ENCODE measurements around the gene CAPS.

Gene CAPS

GRCh38 chr19:5880604-5881078, 33.4 kb upstream of the CAPS start:
- TF ChIP-seq CSDC2 (CRISPR knock-in tag; IDR thresholded peaks at IDR 0.05) (no peak), PPARA (CRISPR knock-in tag; IDR thresholded peaks at IDR 0.05; ENCODE audit: borderline replicate concordance) (no peak), RARB (CRISPR knock-in tag; IDR thresholded peaks at IDR 0.05) (no peak), ZC3H10 (CRISPR knock-in tag; IDR thresholded peaks at IDR 0.05) (no peak), ISL1 (CRISPR knock-in tag; IDR thresholded peaks at IDR 0.05) (no peak), ESRRG (CRISPR knock-in tag; IDR thresholded peaks at IDR 0.05) (no peak), ARNTL (CRISPR knock-in tag; IDR thresholded peaks at IDR 0.05; ENCODE audit: borderline replicate concordance, low read depth) (no peak), POU6F1 (CRISPR knock-in tag; IDR thresholded peaks at IDR 0.05; ENCODE audit: borderline replicate concordance, low read depth) (no peak), TOX (CRISPR knock-in tag; IDR thresholded peaks at IDR 0.05; ENCODE audit: borderline replicate concordance) (no peak), ZNF565 (CRISPR knock-in tag; conservative IDR thresholded peaks at IDR 0.05; ENCODE audit: low read depth) (no peak), PATZ1 (CRISPR knock-in tag; IDR thresholded peaks at IDR 0.05; ENCODE audit: borderline replicate concordance) (no peak), ZFP30 (CRISPR knock-in tag; IDR thresholded peaks at IDR 0.05) (no peak), GLIS3 (CRISPR knock-in tag; IDR thresholded peaks at IDR 0.05) (no peak)
- TF ChIP-seq, protein P1, sequence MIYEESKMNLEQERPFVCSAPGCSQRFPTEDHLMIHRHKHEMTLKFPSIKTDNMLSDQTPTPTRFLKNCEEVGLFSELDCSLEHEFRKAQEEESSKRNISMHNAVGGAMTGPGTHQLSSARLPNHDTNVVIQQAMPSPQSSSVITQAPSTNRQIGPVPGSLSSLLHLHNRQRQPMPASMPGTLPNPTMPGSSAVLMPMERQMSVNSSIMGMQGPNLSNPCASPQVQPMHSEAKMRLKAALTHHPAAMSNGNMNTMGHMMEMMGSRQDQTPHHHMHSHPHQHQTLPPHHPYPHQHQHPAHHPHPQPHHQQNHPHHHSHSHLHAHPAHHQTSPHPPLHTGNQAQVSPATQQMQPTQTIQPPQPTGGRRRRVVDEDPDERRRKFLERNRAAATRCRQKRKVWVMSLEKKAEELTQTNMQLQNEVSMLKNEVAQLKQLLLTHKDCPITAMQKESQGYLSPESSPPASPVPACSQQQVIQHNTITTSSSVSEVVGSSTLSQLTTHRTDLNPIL (CRISPR knock-in tag; IDR thresholded peaks at IDR 0.05; ENCODE audit: low read depth) = no peak
- TF ChIP-seq, protein P2, sequence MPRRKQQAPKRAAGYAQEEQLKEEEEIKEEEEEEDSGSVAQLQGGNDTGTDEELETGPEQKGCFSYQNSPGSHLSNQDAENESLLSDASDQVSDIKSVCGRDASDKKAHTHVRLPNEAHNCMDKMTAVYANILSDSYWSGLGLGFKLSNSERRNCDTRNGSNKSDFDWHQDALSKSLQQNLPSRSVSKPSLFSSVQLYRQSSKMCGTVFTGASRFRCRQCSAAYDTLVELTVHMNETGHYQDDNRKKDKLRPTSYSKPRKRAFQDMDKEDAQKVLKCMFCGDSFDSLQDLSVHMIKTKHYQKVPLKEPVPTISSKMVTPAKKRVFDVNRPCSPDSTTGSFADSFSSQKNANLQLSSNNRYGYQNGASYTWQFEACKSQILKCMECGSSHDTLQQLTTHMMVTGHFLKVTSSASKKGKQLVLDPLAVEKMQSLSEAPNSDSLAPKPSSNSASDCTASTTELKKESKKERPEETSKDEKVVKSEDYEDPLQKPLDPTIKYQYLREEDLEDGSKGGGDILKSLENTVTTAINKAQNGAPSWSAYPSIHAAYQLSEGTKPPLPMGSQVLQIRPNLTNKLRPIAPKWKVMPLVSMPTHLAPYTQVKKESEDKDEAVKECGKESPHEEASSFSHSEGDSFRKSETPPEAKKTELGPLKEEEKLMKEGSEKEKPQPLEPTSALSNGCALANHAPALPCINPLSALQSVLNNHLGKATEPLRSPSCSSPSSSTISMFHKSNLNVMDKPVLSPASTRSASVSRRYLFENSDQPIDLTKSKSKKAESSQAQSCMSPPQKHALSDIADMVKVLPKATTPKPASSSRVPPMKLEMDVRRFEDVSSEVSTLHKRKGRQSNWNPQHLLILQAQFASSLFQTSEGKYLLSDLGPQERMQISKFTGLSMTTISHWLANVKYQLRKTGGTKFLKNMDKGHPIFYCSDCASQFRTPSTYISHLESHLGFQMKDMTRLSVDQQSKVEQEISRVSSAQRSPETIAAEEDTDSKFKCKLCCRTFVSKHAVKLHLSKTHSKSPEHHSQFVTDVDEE (CRISPR knock-in tag; IDR thresholded peaks at IDR 0.05) = no peak
- TF ChIP-seq, protein P3, sequence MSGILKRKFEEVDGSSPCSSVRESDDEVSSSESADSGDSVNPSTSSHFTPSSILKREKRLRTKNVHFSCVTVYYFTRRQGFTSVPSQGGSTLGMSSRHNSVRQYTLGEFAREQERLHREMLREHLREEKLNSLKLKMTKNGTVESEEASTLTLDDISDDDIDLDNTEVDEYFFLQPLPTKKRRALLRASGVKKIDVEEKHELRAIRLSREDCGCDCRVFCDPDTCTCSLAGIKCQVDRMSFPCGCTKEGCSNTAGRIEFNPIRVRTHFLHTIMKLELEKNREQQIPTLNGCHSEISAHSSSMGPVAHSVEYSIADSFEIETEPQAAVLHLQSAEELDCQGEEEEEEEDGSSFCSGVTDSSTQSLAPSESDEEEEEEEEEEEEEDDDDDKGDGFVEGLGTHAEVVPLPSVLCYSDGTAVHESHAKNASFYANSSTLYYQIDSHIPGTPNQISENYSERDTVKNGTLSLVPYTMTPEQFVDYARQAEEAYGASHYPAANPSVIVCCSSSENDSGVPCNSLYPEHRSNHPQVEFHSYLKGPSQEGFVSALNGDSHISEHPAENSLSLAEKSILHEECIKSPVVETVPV (CRISPR knock-in tag; IDR thresholded peaks at IDR 0.05) = no peak

DNA sequence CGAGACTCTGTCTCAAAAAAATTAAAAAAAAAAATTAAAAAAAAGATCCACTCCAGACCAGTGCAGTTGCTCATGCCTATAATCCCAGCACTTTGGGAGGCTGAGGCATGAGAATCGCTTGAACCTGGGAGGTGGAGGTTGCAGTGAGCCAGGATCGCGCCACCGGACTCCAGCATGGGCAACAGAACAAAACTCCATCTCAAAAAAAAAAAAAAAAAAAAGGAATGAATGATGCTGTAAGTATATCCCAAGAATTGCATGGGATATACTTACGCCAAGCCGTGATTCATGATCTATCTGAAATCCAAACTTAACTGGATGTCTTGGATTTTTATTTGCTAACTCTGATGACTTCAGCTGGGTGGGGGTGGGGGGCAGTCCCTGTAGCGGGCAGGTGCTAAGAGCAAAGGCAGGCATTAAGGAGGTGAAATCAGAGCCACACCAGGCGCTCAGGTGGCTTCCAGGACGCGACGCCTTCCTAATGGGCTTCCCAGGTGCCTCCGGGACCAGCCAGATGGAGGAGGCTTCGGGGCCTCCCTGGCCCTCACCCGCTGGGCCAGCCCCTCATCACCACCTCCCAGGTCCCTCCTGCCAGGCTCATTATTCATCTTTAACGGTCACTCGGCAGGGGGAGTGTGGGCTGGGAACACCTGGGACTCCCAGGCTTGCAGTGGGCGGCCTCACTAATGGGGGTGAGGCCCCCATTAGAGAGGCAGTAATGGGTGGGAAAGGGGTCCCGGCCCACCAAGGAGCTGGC, 32.3 kb upstream of the CAPS start:
- no peak for TF ChIP-seq POU6F1 (CRISPR knock-in tag; IDR thresholded peaks at IDR 0.05; ENCODE audit: borderline replicate concordance, low read depth)
- TF ChIP-seq ZNF70 (CRISPR knock-in tag; IDR thresholded peaks at IDR 0.05) = peak; percentile 83
- ATAC-seq = no peak

More at GRCh38 chr19:5880604-5881078, 33.4 kb upstream of the CAPS start:
- ATAC-seq = no peak; the same call in 2 of the 3 replicates

- TF ChIP-seq OSR1 (CRISPR knock-in tag; IDR thresholded peaks at IDR 0.05) (no peak), GLIS3 (CRISPR knock-in tag; IDR thresholded peaks at IDR 0.05) (no peak)
- TF ChIP-seq, protein P3 (CRISPR knock-in tag; IDR thresholded peaks at IDR 0.05) = no peak
- TF ChIP-seq, protein P2 (CRISPR knock-in tag; IDR thresholded peaks at IDR 0.05) = no peak
- no peak for ATAC-seq
Observed at GRCh38 chr19:5882421-5882968, 31.6 kb upstream of the CAPS start.
